ENCODE results near the gene ITPR1.

DNA sequence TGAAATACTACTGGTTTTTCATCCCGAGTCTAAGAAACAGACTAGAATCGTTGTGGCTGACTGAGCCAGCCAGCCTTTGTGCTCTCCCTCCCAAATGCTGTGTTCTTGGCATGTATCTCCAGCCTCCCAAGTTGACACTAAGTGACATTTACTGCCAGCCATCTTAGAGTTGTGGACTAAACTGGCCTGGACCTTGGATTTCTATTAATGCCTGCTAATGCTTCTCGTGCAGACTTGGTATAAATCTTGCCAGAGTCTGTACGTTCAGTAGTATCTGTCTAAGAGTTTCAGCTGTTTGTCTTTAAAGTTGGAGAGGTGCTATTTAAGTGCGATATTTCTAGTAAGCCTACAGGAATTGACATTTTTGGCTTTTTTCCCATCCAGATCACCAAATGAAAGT, 319.4 kb downstream of the ITPR1 start:
- TF ChIP-seq EZH2 (IDR thresholded peaks at IDR 0.05) (no peak), POLR2AphosphoS5 (IDR thresholded peaks at IDR 0.05; ENCODE audit: borderline replicate concordance, low read depth, low read length) (no peak)

Data from SK-N-MC (cell line).